IPS-20b (cell line): ENCODE results near the gene OPCML.

Source experiments
- H3K27ac ChIP-seq: one replicate; pipeline ENCODE4 v1.5.1; 2013; ENCODE audit warnings: low read length
- H3K27me3 ChIP-seq: 2 replicates; pipeline ENCODE4 v1.6.1; 2013; ENCODE audit warnings: mild to moderate bottlenecking, low read length, inconsistent platforms; ENCODE audit not compliant: insufficient read depth
- H3K36me3 ChIP-seq: 2 replicates; pipeline ENCODE4 v1.6.1; 2013; ENCODE audit warnings: low read depth, mild to moderate bottlenecking, inconsistent platforms, low read length, moderate library complexity; ENCODE audit not compliant: insufficient read depth
- H3K4me1 ChIP-seq: 2 replicates; pipeline ENCODE4 v1.6.1; 2013; ENCODE audit warnings: mild to moderate bottlenecking, control low read depth, inconsistent platforms, low read length, moderate library complexity; ENCODE audit not compliant: insufficient read depth
- H3K4me3 ChIP-seq: 2 replicates; pipeline ENCODE4 v1.5.1; 2013; ENCODE audit warnings: mild to moderate bottlenecking, low read length, inconsistent platforms
- H3K9ac ChIP-seq: 2 replicates; pipeline ENCODE4 v1.6.1; 2013; ENCODE audit warnings: low read depth, mild to moderate bottlenecking, inconsistent platforms, low read length, moderate library complexity
- H3K9me3 ChIP-seq: 2 replicates; pipeline ENCODE4 v1.6.1; 2013; ENCODE audit warnings: mild to moderate bottlenecking, low read depth, low read length, inconsistent platforms; ENCODE audit not compliant: insufficient read depth

Gene OPCML

GRCh38 chr11:132640952-132641351, 891.3 kb downstream of the OPCML start:
- Histone ChIP-seq H3K36me3 (no peaks in the 10 kb centered on the region), H3K27me3 (no peaks in the 10 kb centered on the region), H3K27ac (no peak overlapping the region), H3K4me3 (no peak overlapping the region), H3K4me1 (peaks cover 10% of the 10 kb centered on the region; the same call in 1 of the 2 replicates), H3K9me3 (no peaks in the 10 kb centered on the region), H3K9ac (no peak overlapping the region)

DNA sequence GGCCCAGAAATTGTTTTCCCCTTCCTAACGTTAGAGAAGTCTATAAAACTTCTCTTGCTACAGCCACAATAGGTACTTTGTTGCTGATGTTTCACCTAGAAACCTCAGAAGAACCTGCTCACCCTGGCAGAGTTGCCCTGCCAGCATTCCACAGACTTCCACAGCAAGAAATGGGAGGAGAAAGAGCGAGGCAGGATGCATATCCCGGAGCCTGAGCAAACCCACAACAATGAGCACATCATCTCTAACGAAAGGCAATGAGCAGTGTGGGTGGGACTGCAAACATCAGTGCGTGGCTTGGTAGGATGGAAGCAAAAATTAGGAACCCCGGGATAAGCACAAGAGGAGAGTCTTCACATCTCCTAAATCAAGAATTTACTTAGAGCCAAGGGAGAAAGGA, 892.3 kb downstream of the OPCML start:
- H3K4me1 ChIP-seq, result peaks cover 10% of the 10 kb centered on the region; the same call in 1 of the 2 replicates
- no peaks in the 10 kb centered on the region for H3K27me3 ChIP-seq
- H3K36me3 ChIP-seq, result no peaks in the 10 kb centered on the region
- no peak overlapping the region for H3K27ac ChIP-seq
- H3K4me3 ChIP-seq, result no peak overlapping the region
- no peak overlapping the region for H3K9ac ChIP-seq
- no peaks in the 10 kb centered on the region for H3K9me3 ChIP-seq

GRCh38 chr11:132639403-132639802, 892.9 kb downstream of the OPCML start:
- H3K27me3 ChIP-seq, result no peaks in the 10 kb centered on the region
- peaks cover 10% of the 10 kb centered on the region; the same call in 1 of the 2 replicates for H3K4me1 ChIP-seq
- H3K36me3 ChIP-seq, result no peaks in the 10 kb centered on the region
- H3K9ac ChIP-seq, result no peak overlapping the region
- no peak overlapping the region for H3K27ac ChIP-seq
- H3K9me3 ChIP-seq, result no peaks in the 10 kb centered on the region
- no peak overlapping the region for H3K4me3 ChIP-seq

DNA sequence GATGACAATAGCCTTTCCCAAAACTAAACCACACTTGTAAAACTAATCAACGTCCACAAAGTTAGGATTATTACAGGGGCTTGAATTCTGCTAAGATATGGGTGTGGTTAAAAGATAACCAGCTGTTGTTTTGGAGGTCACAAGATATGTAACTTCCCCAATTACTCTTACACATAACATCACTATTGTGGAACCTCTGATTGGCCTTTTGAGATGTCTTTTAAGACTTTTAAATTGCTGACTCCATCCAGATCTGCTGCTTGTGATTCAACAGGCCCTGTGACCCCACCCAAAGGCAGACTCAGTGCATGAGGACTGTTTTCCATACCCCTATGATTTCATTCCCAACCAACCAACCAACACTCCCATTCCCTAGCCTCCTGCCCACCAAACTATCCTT, 893.9 kb downstream of the OPCML start:
- Histone ChIP-seq H3K9ac (no peak overlapping the region), H3K27me3 (no peaks in the 10 kb centered on the region), H3K27ac (no peak overlapping the region), H3K4me1 (peaks cover 7% of the 10 kb centered on the region; the same call in 1 of the 2 replicates), H3K36me3 (no peaks in the 10 kb centered on the region), H3K4me3 (no peak overlapping the region), H3K9me3 (no peaks in the 10 kb centered on the region)

GRCh38 chr11:132636523-132636922, 895.8 kb downstream of the OPCML start:
- Histone ChIP-seq H3K4me1 (no peaks in the 10 kb centered on the region), H3K9ac (no peak overlapping the region), H3K4me3 (no peak overlapping the region), H3K27ac (no peak overlapping the region), H3K36me3 (no peaks in the 10 kb centered on the region), H3K9me3 (no peaks in the 10 kb centered on the region), H3K27me3 (no peaks in the 10 kb centered on the region)

GRCh38 chr11:132632641-132633124, 899.6 kb downstream of the OPCML start:
- H3K4me1 ChIP-seq, result no peaks in the 10 kb centered on the region
- H3K9me3 ChIP-seq, result no peaks in the 10 kb centered on the region
- no peaks in the 10 kb centered on the region for H3K27me3 ChIP-seq
- H3K9ac ChIP-seq, result no peak overlapping the region
- H3K27ac ChIP-seq, result no peak overlapping the region
- no peaks in the 10 kb centered on the region for H3K36me3 ChIP-seq
- no peak overlapping the region for H3K4me3 ChIP-seq

DNA sequence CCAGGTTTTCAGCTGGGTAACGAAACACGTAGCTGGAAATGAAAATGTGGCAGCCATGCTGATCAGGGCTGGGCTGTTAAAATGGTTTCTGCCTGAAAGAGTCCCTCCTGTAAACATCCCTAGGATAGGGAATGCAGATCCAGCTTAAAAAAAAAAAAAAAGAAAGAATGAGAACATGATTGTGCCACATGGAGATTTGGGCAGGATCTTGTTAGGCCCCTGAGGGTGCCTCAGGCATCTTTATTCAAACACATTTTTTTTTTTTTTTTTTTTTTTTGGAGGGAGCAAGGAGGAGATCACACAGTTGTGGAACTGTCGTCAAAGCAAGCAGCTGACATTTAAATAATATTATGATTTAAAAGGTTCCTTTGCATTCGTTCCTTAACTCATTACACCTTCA, 900.3 kb downstream of the OPCML start:
- no peak overlapping the region for H3K27ac ChIP-seq
- H3K4me1 ChIP-seq, result no peaks in the 10 kb centered on the region
- no peaks in the 10 kb centered on the region for H3K27me3 ChIP-seq
- H3K9me3 ChIP-seq, result no peaks in the 10 kb centered on the region
- H3K9ac ChIP-seq, result no peak overlapping the region
- H3K36me3 ChIP-seq, result no peaks in the 10 kb centered on the region
- no peak overlapping the region for H3K4me3 ChIP-seq

GRCh38 chr11:132627981-132628380, 904.3 kb downstream of the OPCML start:
- Histone ChIP-seq H3K27me3 (no peaks in the 10 kb centered on the region), H3K9ac (no peak overlapping the region), H3K4me3 (no peak overlapping the region), H3K36me3 (no peaks in the 10 kb centered on the region), H3K4me1 (no peaks in the 10 kb centered on the region), H3K9me3 (no peaks in the 10 kb centered on the region), H3K27ac (no peak overlapping the region)

DNA sequence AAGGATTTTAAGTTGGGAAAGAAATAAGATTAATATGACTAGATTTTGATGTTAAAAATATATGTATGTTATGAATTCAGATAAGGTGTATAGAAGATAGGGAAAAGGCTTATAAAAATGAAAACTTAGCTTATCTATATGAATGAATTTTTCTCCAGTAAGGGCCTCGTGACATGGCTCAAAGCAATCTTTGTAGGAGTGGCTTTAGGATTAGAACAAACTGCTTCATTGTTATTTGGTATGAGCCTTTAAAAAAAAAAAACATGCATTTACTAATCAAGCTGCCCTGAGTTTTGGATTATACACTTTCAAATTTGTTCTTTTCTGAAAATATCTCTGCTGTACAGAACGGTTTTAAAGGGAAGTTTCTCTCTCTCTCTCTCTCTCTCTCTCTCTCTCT, 905.9 kb downstream of the OPCML start:
- Histone ChIP-seq H3K36me3 (no peaks in the 10 kb centered on the region), H3K27ac (no peak overlapping the region), H3K9ac (no peak overlapping the region), H3K4me1 (no peaks in the 10 kb centered on the region), H3K9me3 (no peaks in the 10 kb centered on the region), H3K4me3 (no peak overlapping the region), H3K27me3 (no peaks in the 10 kb centered on the region)

- H3K27ac ChIP-seq, result no peak overlapping the region
- H3K27me3 ChIP-seq, result no peaks in the 10 kb centered on the region
- H3K36me3 ChIP-seq, result no peaks in the 10 kb centered on the region
- no peak overlapping the region for H3K9ac ChIP-seq
- H3K4me1 ChIP-seq, result no peaks in the 10 kb centered on the region
- H3K4me3 ChIP-seq, result no peak overlapping the region
- no peaks in the 10 kb centered on the region for H3K9me3 ChIP-seq
Measured at GRCh38 chr11:132623511-132623910, 908.8 kb downstream of the OPCML start.

- no peak overlapping the region for H3K9ac ChIP-seq
Measured at GRCh38 chr11:132621976-132622580, 910.2 kb downstream of the OPCML start.

DNA sequence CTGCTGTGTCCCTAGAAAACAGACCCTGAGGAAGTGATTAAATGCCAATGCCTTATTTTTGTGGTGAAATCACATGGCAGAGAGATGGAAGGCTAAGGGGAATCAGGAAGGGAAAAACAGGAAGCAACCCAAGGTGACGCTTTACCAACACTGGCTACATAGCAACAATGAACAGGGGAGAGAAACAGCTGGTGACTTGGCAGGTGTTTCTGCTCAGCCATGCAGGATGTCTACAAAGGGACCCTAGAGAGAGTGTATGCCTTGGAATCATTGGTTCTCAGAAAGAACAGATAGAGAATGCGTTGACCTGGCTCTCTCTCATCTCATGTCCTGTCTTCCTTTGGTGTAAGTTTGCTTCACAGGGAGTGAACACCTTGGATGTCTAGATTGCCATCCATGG, 911.9 kb downstream of the OPCML start:
- H3K4me1 ChIP-seq, result no peaks in the 10 kb centered on the region
- H3K27me3 ChIP-seq, result no peaks in the 10 kb centered on the region
- no peak overlapping the region for H3K4me3 ChIP-seq
- H3K9ac ChIP-seq, result no peak overlapping the region
- no peaks in the 10 kb centered on the region for H3K9me3 ChIP-seq
- no peak overlapping the region for H3K27ac ChIP-seq
- no peaks in the 10 kb centered on the region for H3K36me3 ChIP-seq

More at GRCh38 chr11:132621976-132622580, 910.2 kb downstream of the OPCML start:
- H3K36me3 ChIP-seq, result no peaks in the 10 kb centered on the region
- H3K4me1 ChIP-seq, result no peaks in the 10 kb centered on the region
- H3K27me3 ChIP-seq, result no peaks in the 10 kb centered on the region
- H3K9me3 ChIP-seq, result no peaks in the 10 kb centered on the region
- no peak overlapping the region for H3K27ac ChIP-seq
- no peak overlapping the region for H3K4me3 ChIP-seq
